Coronary artery (tissue), 2 donors: ENCODE data around the gene MAJIN.

Experiments used
- DNase-seq: peaks from one replicate; pipeline ENCODE4 v3.0.0-alpha.2; 2017; ENCODE audit warnings: low spot score
- H3K27ac ChIP-seq, 2 donors: fragments of 200-600 bp; sonication (generic); one replicate each; pipeline ENCODE4 v1.5.1; 2016 to 2019
- H3K4me3 ChIP-seq: fragments of 200-600 bp; sonication (generic); 2 replicates; pipeline ENCODE4 v1.5.1; 2016; ENCODE audit warnings: mild to moderate bottlenecking, moderate library complexity
- CTCF ChIP-seq: fragments of 200-600 bp; sonication (generic); IDR thresholded peaks from one replicate; pipeline ENCODE4 v1.5.1; 2019; ENCODE audit warnings: antibody characterized with exemption

Gene MAJIN

DNA sequence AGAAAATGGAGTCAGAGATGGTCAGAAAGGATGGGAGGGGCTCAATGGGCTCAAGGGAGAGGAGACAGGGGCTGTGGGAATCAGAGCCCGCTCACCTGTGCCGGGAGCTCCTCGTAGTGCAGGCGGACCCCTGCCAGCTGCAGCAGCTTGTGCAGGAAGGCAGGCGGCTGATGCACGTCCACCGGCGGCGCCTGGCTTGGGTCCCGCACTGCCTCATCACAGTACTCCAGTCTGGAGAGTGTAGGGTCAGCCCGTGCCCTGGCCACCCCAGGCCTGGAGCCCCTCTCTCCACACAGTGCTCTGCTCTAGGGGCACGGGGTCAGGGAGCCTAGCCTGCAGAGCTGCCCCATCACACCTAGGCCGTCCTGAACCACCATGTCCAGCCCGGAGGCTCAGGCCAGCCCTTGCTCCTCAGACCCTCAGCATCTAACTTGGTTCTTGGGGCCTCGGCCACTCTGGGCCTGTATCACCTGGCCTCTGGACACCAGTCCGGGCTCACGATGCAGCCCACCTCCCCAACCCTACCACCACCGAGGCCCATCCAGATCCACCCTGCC is 58.7 kb downstream of the MAJIN start:
- no peak for DNase-seq
- Histone ChIP-seq H3K27ac (no peak overlapping the region), H3K4me3 (no peak overlapping the region)
- TF ChIP-seq CTCF = no peak

DNA sequence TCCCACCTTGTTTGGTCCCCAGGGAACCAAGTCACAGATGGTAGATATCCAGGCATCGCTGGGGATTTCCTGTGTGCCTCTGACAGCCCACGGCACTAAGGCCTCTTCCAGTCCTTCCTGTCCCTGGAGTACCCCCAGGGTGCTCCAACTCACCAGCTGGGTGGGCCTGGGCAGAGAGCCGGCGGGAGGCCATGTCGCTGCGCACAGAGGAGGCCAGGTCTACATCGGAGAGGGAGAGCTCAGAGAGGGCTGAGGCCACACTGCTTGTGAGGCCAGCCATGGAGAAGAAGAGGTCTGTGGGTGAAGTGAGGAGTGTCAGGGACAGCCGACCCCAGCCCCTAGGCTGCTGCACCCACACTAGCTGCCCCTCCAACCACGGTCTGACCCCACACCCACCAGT is 60.2 kb downstream of the MAJIN start:
- H3K4me3 ChIP-seq = no peak overlapping the region
- TF ChIP-seq CTCF = no peak
- DNase-seq = no peak

DNA sequence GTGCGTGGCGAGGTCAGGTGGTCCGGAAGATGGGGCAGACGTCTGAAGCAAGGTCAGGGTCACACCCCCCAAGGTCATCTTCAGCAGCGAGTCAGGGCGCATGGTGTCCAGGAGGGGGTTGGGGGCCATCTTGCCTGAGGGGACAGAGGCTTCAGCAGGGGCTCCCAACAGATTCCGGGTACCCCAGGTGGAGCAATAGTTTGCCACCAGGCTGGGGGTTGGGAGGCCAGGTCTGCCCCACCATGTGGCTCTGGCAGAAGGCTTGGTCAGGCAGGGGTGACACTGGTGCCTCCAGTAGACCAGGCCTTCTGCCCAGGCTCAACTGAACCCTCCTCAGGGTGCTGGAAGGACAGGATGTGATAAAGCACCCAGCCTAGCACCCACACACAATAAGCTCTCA is 60.8 kb downstream of the MAJIN start:
- DNase-seq = no peak
- H3K4me3 ChIP-seq = no peak overlapping the region

More for the DNA sequence above, 60.2 kb downstream of the MAJIN start:
- no peak overlapping the region for H3K27ac ChIP-seq

GRCh38 chr11:64910451-64911093 is 61.3 kb downstream of the MAJIN start:
- no peak overlapping the region for H3K4me3 ChIP-seq
- H3K27ac ChIP-seq = no peak overlapping the region
- no peak for DNase-seq
- no peak for TF ChIP-seq CTCF

More for the DNA sequence above, 60.8 kb downstream of the MAJIN start:
- H3K27ac ChIP-seq = no peak overlapping the region
- TF ChIP-seq CTCF = no peak

DNA sequence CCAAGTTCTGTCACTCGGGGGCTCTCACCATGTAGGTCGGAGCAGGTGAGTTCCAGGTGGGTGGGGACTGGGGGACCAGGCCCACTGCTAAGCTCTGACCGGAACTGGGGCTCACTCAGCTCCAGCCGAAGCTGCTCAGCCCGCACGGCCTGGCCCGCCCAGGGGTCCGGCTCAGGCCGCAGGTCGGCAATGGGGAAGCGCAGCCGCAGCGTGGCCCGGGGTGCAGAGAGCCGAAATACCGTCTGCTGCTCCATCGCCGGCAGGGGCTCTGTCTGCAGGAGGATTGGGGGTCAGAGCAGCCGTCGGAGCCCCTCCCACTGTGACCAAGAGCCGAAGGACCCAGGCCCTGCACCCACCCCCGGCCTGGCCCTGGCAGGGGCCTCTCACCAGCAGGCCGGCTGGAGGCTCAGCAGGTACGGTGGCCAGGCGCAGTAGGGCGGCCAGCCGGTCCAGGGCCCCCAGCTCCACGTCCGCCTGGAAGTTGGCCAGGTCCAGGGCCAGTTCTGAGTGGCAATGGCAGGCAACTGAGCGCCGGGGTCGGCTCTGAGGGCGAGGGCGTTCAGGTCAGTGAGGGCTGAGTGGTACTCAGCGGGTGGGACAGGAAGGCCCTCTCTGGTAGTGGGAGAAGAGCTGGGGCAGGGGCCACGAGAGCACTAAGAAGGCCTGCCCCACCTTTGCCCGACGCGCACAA is 62.1 kb downstream of the MAJIN start:
- Histone ChIP-seq H3K27ac (no peak overlapping the region), H3K4me3 (no peak overlapping the region)
- TF ChIP-seq CTCF = no peak
- DNase-seq = no peak

GRCh38 chr11:64908766-64909165 is 63.1 kb downstream of the MAJIN start:
- DNase-seq = no peak
- Histone ChIP-seq H3K4me3 (no peak overlapping the region), H3K27ac (no peak overlapping the region)
- TF ChIP-seq CTCF = no peak

- TF ChIP-seq CTCF = no peak
- Histone ChIP-seq H3K27ac (no peak overlapping the region), H3K4me3 (no peak overlapping the region)
- no peak for DNase-seq
Measured at GRCh38 chr11:64906314-64906635, 65.6 kb downstream of the MAJIN start.
